ENCODE measurements around the gene C3orf49. TPM values are rescaled to one million over a fixed set of nuclear protein-coding genes. Genes with fewer than 3 reads are reported as not detected.

The C3orf49 gene
- total and polyA plus RNA-seq, 2 of the 13 experiments (the other 11 are each of a cell fraction or from before 2014, with no cell fraction given), result not detected

- H3K27me3 ChIP-seq (ENCODE audit: control insufficient read depth in 1 of 2, insufficient read depth in 2 of 2, low read length in 2 of 2), result no peaks in the 10 kb centered on the region
- 90% methylated on average over 4 of the region's 4 CpGs for WGBS (ENCODE audit: low lambda C conversion rate)
- TF ChIP-seq, protein P1, sequence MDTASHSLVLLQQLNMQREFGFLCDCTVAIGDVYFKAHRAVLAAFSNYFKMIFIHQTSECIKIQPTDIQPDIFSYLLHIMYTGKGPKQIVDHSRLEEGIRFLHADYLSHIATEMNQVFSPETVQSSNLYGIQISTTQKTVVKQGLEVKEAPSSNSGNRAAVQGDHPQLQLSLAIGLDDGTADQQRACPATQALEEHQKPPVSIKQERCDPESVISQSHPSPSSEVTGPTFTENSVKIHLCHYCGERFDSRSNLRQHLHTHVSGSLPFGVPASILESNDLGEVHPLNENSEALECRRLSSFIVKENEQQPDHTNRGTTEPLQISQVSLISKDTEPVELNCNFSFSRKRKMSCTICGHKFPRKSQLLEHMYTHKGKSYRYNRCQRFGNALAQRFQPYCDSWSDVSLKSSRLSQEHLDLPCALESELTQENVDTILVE (CRISPR knock-in tag; IDR thresholded peaks at IDR 0.05), result no peak
- TF ChIP-seq ZFAT (CRISPR knock-in tag; conservative IDR thresholded peaks at IDR 0.05), result no peak
- TF ChIP-seq EZH2 (conservative IDR thresholded peaks at IDR 0.05; ENCODE audit: low read depth, low read length), result no peak
- no peak for TF ChIP-seq MEIS2 (CRISPR knock-in tag; IDR thresholded peaks at IDR 0.05)
- TF ChIP-seq, protein P2, sequence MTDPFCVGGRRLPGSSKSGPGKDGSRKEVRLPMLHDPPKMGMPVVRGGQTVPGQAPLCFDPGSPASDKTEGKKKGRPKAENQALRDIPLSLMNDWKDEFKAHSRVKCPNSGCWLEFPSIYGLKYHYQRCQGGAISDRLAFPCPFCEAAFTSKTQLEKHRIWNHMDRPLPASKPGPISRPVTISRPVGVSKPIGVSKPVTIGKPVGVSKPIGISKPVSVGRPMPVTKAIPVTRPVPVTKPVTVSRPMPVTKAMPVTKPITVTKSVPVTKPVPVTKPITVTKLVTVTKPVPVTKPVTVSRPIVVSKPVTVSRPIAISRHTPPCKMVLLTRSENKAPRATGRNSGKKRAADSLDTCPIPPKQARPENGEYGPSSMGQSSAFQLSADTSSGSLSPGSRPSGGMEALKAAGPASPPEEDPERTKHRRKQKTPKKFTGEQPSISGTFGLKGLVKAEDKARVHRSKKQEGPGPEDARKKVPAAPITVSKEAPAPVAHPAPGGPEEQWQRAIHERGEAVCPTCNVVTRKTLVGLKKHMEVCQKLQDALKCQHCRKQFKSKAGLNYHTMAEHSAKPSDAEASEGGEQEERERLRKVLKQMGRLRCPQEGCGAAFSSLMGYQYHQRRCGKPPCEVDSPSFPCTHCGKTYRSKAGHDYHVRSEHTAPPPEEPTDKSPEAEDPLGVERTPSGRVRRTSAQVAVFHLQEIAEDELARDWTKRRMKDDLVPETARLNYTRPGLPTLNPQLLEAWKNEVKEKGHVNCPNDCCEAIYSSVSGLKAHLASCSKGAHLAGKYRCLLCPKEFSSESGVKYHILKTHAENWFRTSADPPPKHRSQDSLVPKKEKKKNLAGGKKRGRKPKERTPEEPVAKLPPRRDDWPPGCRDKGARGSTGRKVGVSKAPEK (CRISPR knock-in tag; IDR thresholded peaks at IDR 0.05; ENCODE audit: borderline replicate concordance), result no peak
- no peak for TF ChIP-seq ZNF362 (CRISPR knock-in tag; IDR thresholded peaks at IDR 0.05; ENCODE audit: borderline replicate concordance)
- TF ChIP-seq RXRA (CRISPR knock-in tag; IDR thresholded peaks at IDR 0.05), result no peak
- no peak for TF ChIP-seq MEIS1 (CRISPR knock-in tag; IDR thresholded peaks at IDR 0.05; ENCODE audit: borderline replicate concordance)
- no peak for TF ChIP-seq ZNF253 (CRISPR knock-in tag; IDR thresholded peaks at IDR 0.05; ENCODE audit: borderline replicate concordance)
- no peak for TF ChIP-seq ATM (IDR thresholded peaks at IDR 0.05; ENCODE audit: borderline replicate concordance)
- TF ChIP-seq MATR3 (CRISPR knock-in tag; IDR thresholded peaks at IDR 0.05), result no peak
- no peak for TF ChIP-seq GTF3A (CRISPR knock-in tag; conservative IDR thresholded peaks at IDR 0.05)
- no peak for TF ChIP-seq MXI1 (IDR thresholded peaks at IDR 0.05; ENCODE audit: borderline replicate concordance, low read depth, low read length)
- H3K9me3 ChIP-seq (ENCODE audit: low read length), result no peaks in the 10 kb centered on the region
- H2AFZ ChIP-seq (ENCODE audit: low read length), result no peak overlapping the region
- intact Hi-C loops (cut with micrococcal nuclease; ENCODE audit: unreplicated experiment) (no loop called here), in situ Hi-C loops (cut with HindIII; ENCODE audit: extremely low pct_ligation_motif_present, low pct_unique_long_range_greater_than_20kb) (no loop called here)
- no peak overlapping the region for H3K4me2 ChIP-seq (ENCODE audit: low read depth, low read length)
- no peaks in the 10 kb centered on the region for H4K20me1 ChIP-seq (ENCODE audit: insufficient read depth, low read length)
- no peak for FAIRE-seq
- BruUV-seq (replicated peaks), result no TSS peak
- H3K27ac ChIP-seq (ENCODE audit: extremely low read length, insufficient read depth, low read length), result no peak overlapping the region
- ChIA-PET CTCF (ENCODE audit: low intra/inter-chr PET ratio, low total read pairs) (no interaction called here), POLR2A (no interaction called here)
- H3K4me1 ChIP-seq (ENCODE audit: insufficient read depth, low read length), result no peaks in the 10 kb centered on the region
- H3K4me3 ChIP-seq (replicated peaks in 1 of 3; ENCODE audit: insufficient read depth in 1 of 3, low read depth in 2 of 3, low read length in 3 of 3), result no peak overlapping the region
- ATAC-seq, result no peak
- no peaks in the 10 kb centered on the region for H3K36me3 ChIP-seq (replicated peaks in 1 of 2; ENCODE audit: control insufficient read depth in 1 of 2, insufficient read depth in 2 of 2, low read length in 2 of 2)
- DNase-seq (ENCODE audit: low spot score), result no peak
- H3K9ac ChIP-seq (ENCODE audit: insufficient read depth, low read depth, low read length), result no peak overlapping the region
- H3K79me2 ChIP-seq (ENCODE audit: insufficient read depth, low read length), result peaks cover 2% of the 10 kb centered on the region
Observed at GRCh38 chr3:63845215-63845614, 26.1 kb downstream of the C3orf49 start.

All from HepG2 (cell line).